Measurements from ENCODE around the gene AGRN.

GRCh38 chr1:985126-985525 is 34.8 kb upstream of the AGRN start:
- TF ChIP-seq POLR2A (IDR thresholded peaks at IDR 0.05): no peak
- TF ChIP-seq CTCF (IDR thresholded peaks at IDR 0.05): no peak

All from thyroid gland (tissue), 4 donors.